HCT116 (cell line): Measurements from ENCODE around the gene SMIM14. TPM values are rescaled to one million over a fixed set of nuclear protein-coding genes. Genes with fewer than 3 reads are reported as not detected.

ENCODE experiments used
- ATAC-seq: fragments of 200-7000 bp; cut with Tn5 transposase; 2 replicates; pipeline ENCODE4 v1.9.1; 2020; ENCODE audit warnings: mild to moderate bottlenecking, moderate library complexity
- BruUV-seq: library from RNA; stranded (reverse); fragments of 400-500 nt; replicated peaks from 2 replicates; lab custom pipeline; 2021; lab: Mats Ljungman, UMichigan
- CTCF ChIA-PET: fragments of 300-600 bp; sonication (Branson Sonifier 250); formaldehyde crosslinking; loops from one replicate; lab custom pipeline; 2021; ENCODE audit warnings: antibody characterized with exemption; lab: Charles Lee
- POLR2A ChIA-PET: fragments of 300-600, 350-600 bp; sonication (Branson Sonifier 250); formaldehyde crosslinking; loops from one replicate; lab custom pipeline; 2021; ENCODE audit warnings: antibody characterized with exemption; lab: Charles Lee
- RAD21 ChIA-PET, 2 experiments: fragments of 300-600 bp; sonication (Branson Sonifier 250); formaldehyde crosslinking; loops; one replicate each; lab custom pipeline; 2023; ENCODE audit warnings: low total read pairs in 2 of 2; ENCODE audit not compliant: uncharacterized antibody in 2 of 2, unreplicated experiment in 2 of 2, low non-redundant PET in 1 of 2; lab: Charles Lee
- DNase-seq: peaks from one replicate; pipeline ENCODE4 v3.0.0-alpha.2; 2010; ENCODE audit warnings: low read depth, low spot score
- H2AFZ ChIP-seq: fragments of 200-600 bp; shearing (Covaris generic), sonication (generic); 2 replicates; pipeline ENCODE4 v1.6.1; 2017; ENCODE audit warnings: low read depth, mixed run types, mixed read lengths, antibody characterized with exemption, low read length; ENCODE audit not compliant: poor library complexity, severe bottlenecking
- H3K27ac ChIP-seq: 2 replicates; pipeline ENCODE4 v1.5.1; 2012; ENCODE audit warnings: low read depth, low read length
- H3K27me3 ChIP-seq: fragments of 200-600 bp; sonication (generic); 2 replicates; pipeline ENCODE4 v1.6.1; 2016; ENCODE audit warnings: mixed run types, low read length, mixed read lengths; ENCODE audit not compliant: insufficient read depth
- H3K36me3 ChIP-seq, 2 experiments: fragments of 200-500 bp in 1 of 2; fragments of 200-600 bp in 1 of 2; sonication (Bioruptor generic) in 1 of 2; sonication (generic) in 1 of 2; 2 replicates each; pipeline versions ENCODE4 v1.5.1 to v1.6.1; 2014 to 2016; ENCODE audit warnings: low read length in 2 of 2, inconsistent platforms in 1 of 2, mixed read lengths in 1 of 2, mixed run types in 1 of 2; ENCODE audit not compliant: insufficient read depth in 2 of 2, control insufficient read depth in 1 of 2
- H3K4me1 ChIP-seq, 2 experiments: fragments of 200-600 bp in 1 of 2; sonication (generic) in 1 of 2; 2 replicates each; pipeline versions ENCODE4 v1.5.1 to v1.6.1; 2012 to 2017; ENCODE audit warnings: low read length in 2 of 2, inconsistent platforms in 1 of 2, mild to moderate bottlenecking in 1 of 2, mixed read lengths in 1 of 2, mixed run types in 1 of 2, moderate library complexity in 1 of 2; ENCODE audit not compliant: insufficient read depth in 2 of 2, control insufficient read depth in 1 of 2
- H3K4me2 ChIP-seq: fragments of 200-600 bp; sonication (generic); 2 replicates; pipeline ENCODE4 v1.6.1; 2017; ENCODE audit warnings: mixed run types, low read length, mixed read lengths
- H3K4me3 ChIP-seq, 2 experiments: fragments of 200-600 bp in 1 of 2; sonication (generic) in 1 of 2; replicated peaks in 1 of 2; 2 replicates each; pipeline ENCODE4 v1.5.1; 2011 to 2016; ENCODE audit warnings: low read length in 2 of 2, control low read depth in 1 of 2, low read depth in 1 of 2, mild to moderate bottlenecking in 1 of 2, mixed read lengths in 1 of 2, mixed run types in 1 of 2
- H3K79me2 ChIP-seq: fragments of 200-600 bp; sonication (generic); 2 replicates; pipeline ENCODE4 v1.6.1; 2017; ENCODE audit warnings: mild to moderate bottlenecking, mixed run types, low read length, moderate library complexity, mixed read lengths; ENCODE audit not compliant: insufficient read depth
- H3K9ac ChIP-seq: fragments of 200-600 bp; sonication (generic); 2 replicates; pipeline ENCODE4 v1.6.1; 2016; ENCODE audit warnings: low read length, mixed read lengths
- H3K9me2 ChIP-seq: fragments of 200-600 bp; sonication (generic), shearing (Covaris generic); 2 replicates; pipeline ENCODE4 v1.6.1; 2017; ENCODE audit warnings: mixed run types, mild to moderate bottlenecking, moderate library complexity; ENCODE audit not compliant: insufficient read depth
- H3K9me3 ChIP-seq, 2 experiments: fragments of 200-500 bp in 1 of 2; fragments of 200-600 bp in 1 of 2; sonication (Bioruptor generic) in 1 of 2; sonication (generic) in 1 of 2; 2 replicates each; pipeline ENCODE4 v1.6.1; 2014 to 2017; ENCODE audit warnings: low read length in 2 of 2, mixed read lengths in 2 of 2, inconsistent platforms in 1 of 2, low read depth in 1 of 2, mild to moderate bottlenecking in 1 of 2, mixed run types in 1 of 2, moderate library complexity in 1 of 2; ENCODE audit not compliant: control insufficient read depth in 1 of 2, insufficient read depth in 1 of 2
- H4K20me1 ChIP-seq: fragments of 200-600 bp; sonication (generic), shearing (Covaris generic); 2 replicates; pipeline ENCODE4 v1.6.1; 2017; ENCODE audit warnings: mixed run types, mild to moderate bottlenecking, moderate library complexity; ENCODE audit not compliant: insufficient read depth
- ATF3 ChIP-seq: IDR thresholded peaks from 2 replicates; pipeline ENCODE4 v1.6.1; 2012
- EGR1 ChIP-seq: IDR thresholded peaks from 2 replicates; pipeline ENCODE4 v1.6.1; 2012; ENCODE audit warnings: low read depth
- ELF1 ChIP-seq: IDR thresholded peaks from 2 replicates; pipeline ENCODE4 v1.6.1; 2012; ENCODE audit warnings: low read depth, borderline replicate concordance
- EZH2 ChIP-seq: fragments of 200-600 bp; sonication (generic); IDR thresholded peaks from 2 replicates; pipeline ENCODE4 v1.6.1; 2017; ENCODE audit warnings: antibody characterized with exemption, mixed run types
- EZH2phosphoT487 ChIP-seq: fragments of 200-600 bp; IDR thresholded peaks from 2 replicates; pipeline ENCODE4 v1.6.1; 2018; ENCODE audit warnings: antibody characterized with exemption, borderline replicate concordance
- FOSL1 ChIP-seq: IDR thresholded peaks from 2 replicates; pipeline ENCODE4 v1.6.1; 2012; ENCODE audit warnings: low read depth
- RAD21 ChIP-seq: IDR thresholded peaks from 2 replicates; pipeline ENCODE4 v1.6.1; 2012; ENCODE audit warnings: low read depth, mild to moderate bottlenecking
- SP1 ChIP-seq: IDR thresholded peaks from 2 replicates; pipeline ENCODE4 v1.6.1; 2012; ENCODE audit warnings: low read depth
- SRF ChIP-seq: IDR thresholded peaks from 2 replicates; pipeline ENCODE4 v1.6.1; 2012; ENCODE audit warnings: low read depth
- intact Hi-C: fragments of 100-400 bp; cut with micrococcal nuclease; formaldehyde crosslinking; loops from 2 replicates; pipeline ENCODE4 v1.10.0; 2022
- total RNA-seq: library from RNA; stranded (reverse); gene quantifications from one replicate; pipeline ENCODE4 v1.2.1, GENCODE V29; 2021; ENCODE audit not compliant: unreplicated experiment
- TF ChIP-seq, protein P1 (sequence below), 3 experiments: fragments of 200-600 bp in 1 of 3; sonication (generic) in 1 of 3; IDR thresholded peaks in 2 of 3; conservative IDR thresholded peaks in 1 of 3; 2 replicates each; pipeline ENCODE4 v1.5.1; 2012 to 2017; ENCODE audit warnings: low read depth in 2 of 3, low read length in 2 of 3, antibody characterized with exemption in 1 of 3, borderline replicate concordance in 1 of 3, control low read depth in 1 of 3, mild to moderate bottlenecking in 1 of 3, mixed read lengths in 1 of 3, mixed run types in 1 of 3, moderate library complexity in 1 of 3; ENCODE audit not compliant: insufficient read depth in 1 of 3

SMIM14 gene
- total RNA-seq, 1 experiment from 2014 or later = 21.6 TPM

GRCh38 chr4:39525822-39526690, 112.6 kb downstream of the SMIM14 start:
- BruUV-seq = no TSS peak
- no peak for ATAC-seq

More at GRCh38 chr4:39525822-39526690, 112.6 kb downstream of the SMIM14 start:
- H3K79me2 ChIP-seq = peaks cover 62% of the 10 kb centered on the region
- H4K20me1 ChIP-seq = no peaks in the 10 kb centered on the region
- H3K27me3 ChIP-seq = no peaks in the 10 kb centered on the region
- ChIA-PET CTCF (no interaction called here), POLR2A (interaction anchor here (1.0 kb wide), 1 partner anchor 113 kb away, joined by 4 read pairs; the partner anchor contains the start of gene SMIM14), RAD21 (no interaction called here)
- H3K4me1 ChIP-seq = peaks cover 7 to 27% of the 10 kb centered on the region in 2 experiments; a peak in 3 of 4 replicates
- TF ChIP-seq ATF3 = no peak
- peak; percentile 24; the same call in 1 of the 2 replicates for TF ChIP-seq RAD21
- TF ChIP-seq EGR1 = no peak
- no peak for TF ChIP-seq FOSL1
- TF ChIP-seq EZH2 = no peak
- no peak for TF ChIP-seq EZH2phosphoT487
- TF ChIP-seq SP1 = no peak
- no peak for TF ChIP-seq SRF
- TF ChIP-seq, protein P1, sequence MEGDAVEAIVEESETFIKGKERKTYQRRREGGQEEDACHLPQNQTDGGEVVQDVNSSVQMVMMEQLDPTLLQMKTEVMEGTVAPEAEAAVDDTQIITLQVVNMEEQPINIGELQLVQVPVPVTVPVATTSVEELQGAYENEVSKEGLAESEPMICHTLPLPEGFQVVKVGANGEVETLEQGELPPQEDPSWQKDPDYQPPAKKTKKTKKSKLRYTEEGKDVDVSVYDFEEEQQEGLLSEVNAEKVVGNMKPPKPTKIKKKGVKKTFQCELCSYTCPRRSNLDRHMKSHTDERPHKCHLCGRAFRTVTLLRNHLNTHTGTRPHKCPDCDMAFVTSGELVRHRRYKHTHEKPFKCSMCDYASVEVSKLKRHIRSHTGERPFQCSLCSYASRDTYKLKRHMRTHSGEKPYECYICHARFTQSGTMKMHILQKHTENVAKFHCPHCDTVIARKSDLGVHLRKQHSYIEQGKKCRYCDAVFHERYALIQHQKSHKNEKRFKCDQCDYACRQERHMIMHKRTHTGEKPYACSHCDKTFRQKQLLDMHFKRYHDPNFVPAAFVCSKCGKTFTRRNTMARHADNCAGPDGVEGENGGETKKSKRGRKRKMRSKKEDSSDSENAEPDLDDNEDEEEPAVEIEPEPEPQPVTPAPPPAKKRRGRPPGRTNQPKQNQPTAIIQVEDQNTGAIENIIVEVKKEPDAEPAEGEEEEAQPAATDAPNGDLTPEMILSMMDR (IDR thresholded peaks at IDR 0.05 in 2 of 3, conservative IDR thresholded peaks at IDR 0.05 in 1 of 3; ENCODE audit: borderline replicate concordance in 1 of 3, insufficient read depth in 1 of 3, low read depth in 2 of 3, low read length in 2 of 3) = 0 out of 6 replicates have a peak, but pooled peaks of 1 of the 3 experiments have one; percentile 2
- TF ChIP-seq ELF1 = no peak
- peak overlapping the region; percentile 91 for H3K27ac ChIP-seq
- H3K9me3 ChIP-seq = peaks cover 0 to 8% of the 10 kb centered on the region in 2 experiments; a peak in 2 of 4 replicates
- no peaks in the 10 kb centered on the region for H3K9me2 ChIP-seq
- 0 out of 4 replicates have a peak, but pooled peaks cover 0 to 4% of the 10 kb centered on the region in 2 experiments for H3K36me3 ChIP-seq
- H3K4me3 ChIP-seq = peak overlapping the region; percentile 91 to 93
- no peak overlapping the region for H2AFZ ChIP-seq
- H3K9ac ChIP-seq = peak overlapping the region; percentile 84
- intact Hi-C loops = loop anchor here (2.0 kb wide), 2 partner anchors 113 to 451 kb away; partner anchors contain the start of genes PDS5A and SMIM14
- DNase-seq = no peak
- H3K4me2 ChIP-seq = peak overlapping the region; percentile 73
